A673 (cell line): Measurements from ENCODE around the gene TM4SF18. TPM values are rescaled to one million over a fixed set of nuclear protein-coding genes. Genes with fewer than 3 reads are reported as not detected.

ENCODE experiments used
- BruUV-seq: library from RNA; stranded (reverse); fragments of 400-500 nt; replicated peaks from 2 replicates; lab custom pipeline; 2021; lab: Mats Ljungman, UMichigan
- CTCF ChIA-PET: fragments of 300-600 bp; sonication (Branson Sonifier 250); formaldehyde crosslinking; loops from one replicate; lab custom pipeline; 2022; ENCODE audit warnings: antibody characterized with exemption; lab: Charles Lee
- POLR2A ChIA-PET: fragments of 300-600 bp; sonication (Branson Sonifier 250); formaldehyde crosslinking; loops from one replicate; lab custom pipeline; 2022; ENCODE audit warnings: antibody characterized with exemption; ENCODE audit not compliant: low non-redundant PET; lab: Charles Lee
- DNase-seq: peaks from one replicate; pipeline ENCODE4 v3.0.0-alpha.2; 2015; ENCODE audit warnings: low spot score
- H3K27ac ChIP-seq: fragments of 200-600 bp; sonication (generic); 2 replicates; pipeline ENCODE4 v1.5.1; 2016; ENCODE audit warnings: mixed run types, low read depth, mild to moderate bottlenecking, mixed read lengths, antibody characterized with exemption, low read length; ENCODE audit not compliant: poor library complexity, severe bottlenecking
- H3K27me3 ChIP-seq: fragments of 200-600 bp; sonication (generic); replicated peaks from 2 replicates; pipeline ENCODE4 v1.6.1; 2017; ENCODE audit warnings: mixed run types, low read depth, mild to moderate bottlenecking, mixed read lengths, antibody characterized with exemption, low read length; ENCODE audit not compliant: insufficient read depth, poor library complexity
- H3K36me3 ChIP-seq: fragments of 200-600 bp; sonication (generic); 2 replicates; pipeline ENCODE4 v1.6.1; 2016; ENCODE audit warnings: mixed run types, mild to moderate bottlenecking, mixed read lengths, antibody characterized with exemption, low read length; ENCODE audit not compliant: insufficient read depth, poor library complexity, severe bottlenecking
- H3K4me1 ChIP-seq: fragments of 200-600 bp; sonication (generic); 2 replicates; pipeline ENCODE4 v1.6.1; 2017; ENCODE audit warnings: mixed run types, mild to moderate bottlenecking, mixed read lengths, antibody characterized with exemption, low read length; ENCODE audit not compliant: insufficient read depth, poor library complexity, severe bottlenecking
- H3K4me3 ChIP-seq: fragments of 200-600 bp; sonication (generic); 2 replicates; pipeline ENCODE4 v1.5.1; 2016; ENCODE audit warnings: low read depth, mixed run types, mild to moderate bottlenecking, mixed read lengths, low read length; ENCODE audit not compliant: poor library complexity, severe bottlenecking
- H3K9me3 ChIP-seq: fragments of 200-600 bp; sonication (generic); 2 replicates; pipeline ENCODE4 v1.6.1; 2016; ENCODE audit warnings: mixed run types, low read depth, mild to moderate bottlenecking, mixed read lengths, antibody characterized with exemption, low read length; ENCODE audit not compliant: poor library complexity, severe bottlenecking
- CTCF ChIP-seq: fragments of 300-800, 200-600 bp; sonication (generic); conservative IDR thresholded peaks from 2 replicates; pipeline ENCODE4 v1.5.1; 2017; ENCODE audit warnings: low read depth, mild to moderate bottlenecking, antibody characterized with exemption, low read length, moderate library complexity, mixed read lengths
- EZH2 ChIP-seq: fragments of 200-600 bp; sonication (generic); IDR thresholded peaks from 2 replicates; pipeline ENCODE4 v1.6.1; 2017; ENCODE audit warnings: borderline replicate concordance, low read depth, mild to moderate bottlenecking, mixed read lengths, antibody characterized with exemption, low read length; ENCODE audit not compliant: poor library complexity, severe bottlenecking
- intact Hi-C: fragments of 100-400 bp; cut with micrococcal nuclease; formaldehyde crosslinking; loops from one replicate; pipeline ENCODE4 v1.10.0; 2022; ENCODE audit not compliant: unreplicated experiment
- total RNA-seq: library from RNA; stranded (reverse); gene quantifications from 2 replicates; pipeline ENCODE4 v1.2.3, GENCODE V29; 2021

TM4SF18 gene
- total RNA-seq, 1 experiment from 2014 or later, result 1.5 TPM

- ChIA-PET CTCF (no interaction called here), POLR2A (no interaction called here)
- no peaks in the 10 kb centered on the region for H3K4me1 ChIP-seq
- H3K27ac ChIP-seq, result no peak overlapping the region
- no peak for DNase-seq
- H3K9me3 ChIP-seq, result no peaks in the 10 kb centered on the region
- no peaks in the 10 kb centered on the region for H3K27me3 ChIP-seq
- BruUV-seq, result no TSS peak
- no peak overlapping the region for H3K4me3 ChIP-seq
- intact Hi-C loops, result no loop called here
- TF ChIP-seq EZH2 (no peak), CTCF (no peak)
- H3K36me3 ChIP-seq, result no peaks in the 10 kb centered on the region
Measured at GRCh38 chr3:149306751-149307434, 26.5 kb downstream of the TM4SF18 start.

GRCh38 chr3:149305376-149305775, 28.1 kb downstream of the TM4SF18 start:
- intact Hi-C loops, result no loop called here
- peaks cover 5% of the 10 kb centered on the region for H3K4me1 ChIP-seq
- H3K27ac ChIP-seq, result no peak overlapping the region
- ChIA-PET POLR2A (no interaction called here), CTCF (no interaction called here)
- no peaks in the 10 kb centered on the region for H3K9me3 ChIP-seq
- TF ChIP-seq EZH2 (no peak), CTCF (no peak)
- no peaks in the 10 kb centered on the region for H3K27me3 ChIP-seq
- BruUV-seq, result no TSS peak
- no peak overlapping the region for H3K4me3 ChIP-seq
- DNase-seq, result no peak
- H3K36me3 ChIP-seq, result no peaks in the 10 kb centered on the region

- ChIA-PET POLR2A (no interaction called here), CTCF (no interaction called here)
- Histone ChIP-seq H3K36me3 (no peaks in the 10 kb centered on the region), H3K27ac (no peak overlapping the region), H3K27me3 (no peaks in the 10 kb centered on the region), H3K9me3 (no peaks in the 10 kb centered on the region), H3K4me3 (no peak overlapping the region), H3K4me1 (peaks cover 11% of the 10 kb centered on the region)
- peak; percentile 33 for DNase-seq
- intact Hi-C loops, result no loop called here
- TF ChIP-seq CTCF (no peak), EZH2 (no peak)
- no TSS peak for BruUV-seq
Measured at GRCh38 chr3:149299938-149300801, 33.3 kb downstream of the TM4SF18 start.
